DOHH2 (cell line): Measurements from ENCODE around the gene FBXO36.

Experiments used
- H3F3A ChIP-seq: fragments of 200-600 bp; sonication (generic), shearing (Covaris generic); 2 replicates; pipeline ENCODE4 v1.6.0; 2016; ENCODE audit warnings: antibody characterized with exemption, mild to moderate bottlenecking; ENCODE audit not compliant: control insufficient read depth, insufficient read depth
- H3K27ac ChIP-seq: fragments of 200-600 bp; sonication (generic); 2 replicates; pipeline ENCODE4 v1.5.1; 2014; ENCODE audit warnings: low read depth, mild to moderate bottlenecking, low read length, moderate library complexity
- H3K27me3 ChIP-seq: fragments of 200-600 bp; sonication (generic); 2 replicates; pipeline ENCODE4 v1.6.1; 2014; ENCODE audit warnings: mild to moderate bottlenecking, low read length, mixed read lengths; ENCODE audit not compliant: control insufficient read depth
- H3K36me3 ChIP-seq: fragments of 200-600 bp; sonication (generic); 2 replicates; pipeline ENCODE4 v1.6.1; 2014; ENCODE audit warnings: mild to moderate bottlenecking, low read length, moderate library complexity, mixed read lengths; ENCODE audit not compliant: control insufficient read depth
- H3K4me1 ChIP-seq: fragments of 200-600 bp; sonication (generic); 2 replicates; pipeline ENCODE4 v1.6.1; 2014; ENCODE audit warnings: mild to moderate bottlenecking, low read length, mixed read lengths; ENCODE audit not compliant: control insufficient read depth
- H3K4me2 ChIP-seq: fragments of 200-600 bp; sonication (generic); 2 replicates; pipeline ENCODE4 v1.6.0; 2014; ENCODE audit warnings: mild to moderate bottlenecking, low read length, moderate library complexity
- H3K4me3 ChIP-seq: fragments of 200-600 bp; sonication (generic); 2 replicates; pipeline ENCODE4 v1.5.1; 2014; ENCODE audit warnings: mild to moderate bottlenecking, low read length, mixed read lengths
- H3K79me2 ChIP-seq: fragments of 200-600 bp; sonication (generic); 2 replicates; pipeline ENCODE4 v1.6.1; 2014; ENCODE audit warnings: mild to moderate bottlenecking, low read length, mixed read lengths; ENCODE audit not compliant: control insufficient read depth
- H3K9me2 ChIP-seq: fragments of 200-600 bp; sonication (generic); replicated peaks from 2 replicates; pipeline ENCODE4 v1.6.1; 2014; ENCODE audit warnings: mild to moderate bottlenecking, low read length, mixed read lengths; ENCODE audit not compliant: control insufficient read depth
- H3K9me3 ChIP-seq: fragments of 200-600 bp; sonication (generic); 2 replicates; pipeline ENCODE4 v1.6.1; 2014; ENCODE audit warnings: antibody characterized with exemption, low read length, mixed read lengths; ENCODE audit not compliant: control insufficient read depth, insufficient read depth
- H4K20me1 ChIP-seq: fragments of 200-600 bp; sonication (generic); 2 replicates; pipeline ENCODE4 v1.6.0; 2014; ENCODE audit warnings: low read depth, mild to moderate bottlenecking, antibody characterized with exemption, low read length, moderate library complexity; ENCODE audit not compliant: control insufficient read depth, insufficient read depth
- CTCF ChIP-seq: fragments of 200-600 bp; sonication (generic); IDR thresholded peaks from one replicate; pipeline ENCODE4 v1.5.1; 2014; ENCODE audit warnings: antibody characterized with exemption, mild to moderate bottlenecking, low read depth, low read length; ENCODE audit not compliant: poor library complexity, severe bottlenecking
- EZH2phosphoT487 ChIP-seq: fragments of 200-600 bp; sonication (generic); IDR thresholded peaks from 2 replicates; pipeline ENCODE4 v1.6.1; 2017; ENCODE audit warnings: borderline replicate concordance, mild to moderate bottlenecking, antibody characterized with exemption, low read length, moderate library complexity, mixed read lengths

FBXO36 gene

GRCh38 chr2:230060672-230061293 lies 138.5 kb downstream of the FBXO36 start:
- Histone ChIP-seq H3K27ac (no peak overlapping the region), H3K4me2 (no peak overlapping the region), H3F3A (no peaks in the 10 kb centered on the region), H3K79me2 (no peaks in the 10 kb centered on the region), H3K4me3 (no peak overlapping the region), H4K20me1 (no peaks in the 10 kb centered on the region), H3K4me1 (no peaks in the 10 kb centered on the region), H3K36me3 (no peaks in the 10 kb centered on the region), H3K9me3 (0 out of 2 replicates have a peak, but pooled peaks cover 4% of the 10 kb centered on the region), H3K27me3 (0 out of 2 replicates have a peak, but pooled peaks cover 3% of the 10 kb centered on the region), H3K9me2 (no peaks in the 10 kb centered on the region)
- TF ChIP-seq CTCF = no peak
- no peak for TF ChIP-seq EZH2phosphoT487
